Measurements from ENCODE around the gene LMLN. TPM values are rescaled to one million over a fixed set of nuclear protein-coding genes. Genes with fewer than 3 reads are reported as not detected.
A peak's percentile ranks its signal among the peaks of the same experiment; 100 is the strongest.

Gene LMLN
- total and polyA plus RNA-seq, 4 donors = 2.4 to 17.2 (median 8.2) TPM

- ATAC-seq (ENCODE audit: insufficient read depth, low FRiP score) (no peak), DNase-seq (no peak)
- no peak for TF ChIP-seq CTCF (IDR thresholded peaks at IDR 0.05; ENCODE audit: control extremely low read depth, extremely low read depth)
- H3K36me3 ChIP-seq (ENCODE audit: control insufficient read depth in 4 of 4, insufficient read depth in 4 of 4, low read length in 4 of 4) = peaks cover 0 to 6% (median 2%) of the 10 kb centered on the region in 4 donors
- no peak overlapping the region for H3K9ac ChIP-seq (ENCODE audit: insufficient read depth in 1 of 2, low read length in 2 of 2)
- H3K27me3 ChIP-seq (ENCODE audit: control insufficient read depth in 3 of 3, insufficient read depth in 3 of 3, low read length in 2 of 3) = no peaks in the 10 kb centered on the region
- no peak overlapping the region for H3K27ac ChIP-seq (ENCODE audit: low read depth in 1 of 2, low read length in 1 of 2)
- H3K9me3 ChIP-seq (ENCODE audit: control insufficient read depth in 4 of 4, insufficient read depth in 3 of 4, low read length in 3 of 4) = no peaks in the 10 kb centered on the region
- H3K4me1 ChIP-seq (ENCODE audit: control insufficient read depth in 5 of 5, insufficient read depth in 5 of 5, low read length in 5 of 5) = peaks cover 0 to under 1% (median 0%) of the 10 kb centered on the region in 5 donors
- no peak overlapping the region for H3K4me3 ChIP-seq
- WGBS, 2 donors = 92 to 93% methylated on average over 17 of the region's 17 CpGs
Observed at GRCh38 chr3:198027045-198027798, 67.2 kb downstream of the LMLN start.

GRCh38 chr3:198027799-198028390 is 67.9 kb downstream of the LMLN start:
- H3K9ac ChIP-seq (ENCODE audit: insufficient read depth in 1 of 2, low read length in 2 of 2) = no peak overlapping the region
- no peaks in the 10 kb centered on the region for H3K9me3 ChIP-seq (ENCODE audit: control insufficient read depth in 4 of 4, insufficient read depth in 3 of 4, low read length in 3 of 4)
- no peak overlapping the region for H3K27ac ChIP-seq (ENCODE audit: low read depth in 1 of 2, low read length in 1 of 2)
- H3K4me3 ChIP-seq = no peak overlapping the region
- H3K27me3 ChIP-seq (ENCODE audit: control insufficient read depth in 3 of 3, insufficient read depth in 3 of 3, low read length in 2 of 3) = no peaks in the 10 kb centered on the region
- H3K4me1 ChIP-seq (ENCODE audit: control insufficient read depth in 5 of 5, insufficient read depth in 5 of 5, low read length in 5 of 5) = peaks cover 0 to 8% (median 0%) of the 10 kb centered on the region in 5 donors
- TF ChIP-seq CTCF (IDR thresholded peaks at IDR 0.05; ENCODE audit: control extremely low read depth, extremely low read depth) = no peak
- DNase-seq = no peak
- ATAC-seq (ENCODE audit: insufficient read depth, low FRiP score) = no peak
- peaks cover 0 to 5% (median 1%) of the 10 kb centered on the region in 4 donors for H3K36me3 ChIP-seq (ENCODE audit: control insufficient read depth in 4 of 4, insufficient read depth in 4 of 4, low read length in 4 of 4)
- WGBS, 2 donors = 97 to 98% methylated on average over 13 of the region's 13 CpGs

GRCh38 chr3:198028718-198029117 is 68.7 kb downstream of the LMLN start:
- Histone ChIP-seq H3K9me3 (ENCODE audit: control insufficient read depth in 4 of 4, insufficient read depth in 3 of 4, low read length in 3 of 4) (no peaks in the 10 kb centered on the region), H3K27me3 (ENCODE audit: control insufficient read depth in 3 of 3, insufficient read depth in 3 of 3, low read length in 2 of 3) (no peaks in the 10 kb centered on the region), H3K9ac (ENCODE audit: insufficient read depth in 1 of 2, low read length in 2 of 2) (no peak overlapping the region), H3K36me3 (ENCODE audit: control insufficient read depth in 4 of 4, insufficient read depth in 4 of 4, low read length in 4 of 4) (peaks cover 0 to 3% (median 1%) of the 10 kb centered on the region in 4 donors), H3K4me1 (ENCODE audit: control insufficient read depth in 5 of 5, insufficient read depth in 5 of 5, low read length in 5 of 5) (peaks cover 0 to 8% (median 0%) of the 10 kb centered on the region in 5 donors), H3K4me3 (no peak overlapping the region), H3K27ac (ENCODE audit: low read depth in 1 of 2, low read length in 1 of 2) (no peak overlapping the region)
- DNase-seq (peak in 2 of 3 donors; percentile 9 to 13), ATAC-seq (ENCODE audit: insufficient read depth, low FRiP score) (no peak)
- WGBS, 2 donors = 79 to 84% methylated on average over 6 of the region's 6 CpGs
- TF ChIP-seq CTCF (IDR thresholded peaks at IDR 0.05; ENCODE audit: control extremely low read depth, extremely low read depth) = no peak

Data from lung (tissue), 12 donors.